Prostate gland (tissue), 2 donors: ENCODE data around the gene FANCD2.

ENCODE experiments used
- POLR2A ChIP-seq: fragments of 450-650 bp; IDR thresholded peaks from one replicate; pipeline ENCODE4 v1.6.1; 2016; ENCODE audit warnings: antibody characterized with exemption, mild to moderate bottlenecking
- POLR2AphosphoS5 ChIP-seq: sonication (generic); formaldehyde crosslinking; IDR thresholded peaks from one replicate; pipeline ENCODE4 v1.6.1; 2017; ENCODE audit warnings: antibody characterized with exemption
- TF ChIP-seq, protein P1 (sequence below), 4 experiments: fragments of 200-600 bp in 2 of 4; fragments of 450-650 bp in 2 of 4; sonication (generic) in 2 of 4; IDR thresholded peaks; 1 replicate in 3 of 4; 2 replicates in 1 of 4; pipeline ENCODE4 v1.5.1; 2016 to 2019; ENCODE audit warnings: antibody characterized with exemption in 4 of 4, mild to moderate bottlenecking in 2 of 4, moderate library complexity in 2 of 4

DNA sequence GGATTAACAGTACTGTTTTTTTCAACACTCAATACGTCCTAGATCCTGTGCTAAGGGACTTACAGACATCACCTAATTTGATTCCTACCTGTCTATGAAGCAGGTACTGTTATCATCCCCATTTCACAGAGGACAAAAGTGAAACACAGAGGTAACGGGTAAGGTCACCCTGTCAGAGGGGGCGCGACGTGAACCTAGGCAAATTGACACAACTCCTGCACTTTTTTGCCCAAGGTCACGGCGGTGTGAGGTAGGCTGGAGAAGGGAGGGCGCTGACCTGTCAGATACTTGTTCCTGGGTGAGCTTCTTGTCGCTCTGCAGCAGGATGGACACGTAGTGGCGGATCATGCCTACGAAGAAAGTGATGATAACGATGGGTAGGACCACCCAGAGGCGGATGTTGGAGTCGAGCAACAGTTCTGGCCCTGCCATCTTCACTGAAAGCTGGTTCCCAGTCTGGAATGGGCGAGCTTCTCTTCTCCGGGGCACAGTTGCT, 40.0 kb upstream of the FANCD2 start:
- TF ChIP-seq, protein P1, sequence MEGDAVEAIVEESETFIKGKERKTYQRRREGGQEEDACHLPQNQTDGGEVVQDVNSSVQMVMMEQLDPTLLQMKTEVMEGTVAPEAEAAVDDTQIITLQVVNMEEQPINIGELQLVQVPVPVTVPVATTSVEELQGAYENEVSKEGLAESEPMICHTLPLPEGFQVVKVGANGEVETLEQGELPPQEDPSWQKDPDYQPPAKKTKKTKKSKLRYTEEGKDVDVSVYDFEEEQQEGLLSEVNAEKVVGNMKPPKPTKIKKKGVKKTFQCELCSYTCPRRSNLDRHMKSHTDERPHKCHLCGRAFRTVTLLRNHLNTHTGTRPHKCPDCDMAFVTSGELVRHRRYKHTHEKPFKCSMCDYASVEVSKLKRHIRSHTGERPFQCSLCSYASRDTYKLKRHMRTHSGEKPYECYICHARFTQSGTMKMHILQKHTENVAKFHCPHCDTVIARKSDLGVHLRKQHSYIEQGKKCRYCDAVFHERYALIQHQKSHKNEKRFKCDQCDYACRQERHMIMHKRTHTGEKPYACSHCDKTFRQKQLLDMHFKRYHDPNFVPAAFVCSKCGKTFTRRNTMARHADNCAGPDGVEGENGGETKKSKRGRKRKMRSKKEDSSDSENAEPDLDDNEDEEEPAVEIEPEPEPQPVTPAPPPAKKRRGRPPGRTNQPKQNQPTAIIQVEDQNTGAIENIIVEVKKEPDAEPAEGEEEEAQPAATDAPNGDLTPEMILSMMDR (IDR thresholded peaks at IDR 0.05) = no peak
- TF ChIP-seq POLR2A (no peak), POLR2AphosphoS5 (no peak)
